K562 (cell line): ENCODE data around the gene KCNK7. TPM values are rescaled to one million over a fixed set of nuclear protein-coding genes. Genes with fewer than 3 reads are reported as not detected.

Experiments used
- BMI1 ChIP-seq: fragments of 150-350 bp; IDR thresholded peaks from 2 replicates; pipeline ENCODE4 v1.6.1; 2014; ENCODE audit warnings: low read length
- CREBBP ChIP-seq: IDR thresholded peaks from one replicate; pipeline ENCODE4 v1.6.1; 2012; ENCODE audit warnings: low read depth, mild to moderate bottlenecking, control low read depth, inconsistent platforms, low read length
- NCOA2 ChIP-seq, 2 experiments: fragments of 450-650 bp; IDR thresholded peaks; 2 replicates each; pipeline ENCODE4 v1.6.1; 2018; ENCODE audit warnings: mild to moderate bottlenecking in 2 of 2, moderate library complexity in 1 of 2; ENCODE audit not compliant: partially characterized antibody in 2 of 2
- WHSC1 ChIP-seq: IDR thresholded peaks from one replicate; pipeline ENCODE4 v1.6.1; 2012; ENCODE audit warnings: low read length, control low read depth, inconsistent platforms
- XRCC4 ChIP-seq: IDR thresholded peaks from one replicate; pipeline ENCODE4 v1.6.1; 2011; ENCODE audit not compliant: insufficient read depth, insufficient read length; ENCODE audit errors: extremely low read depth
- ZSCAN32 ChIP-seq: fragments of 450-650 bp; formaldehyde crosslinking; IDR thresholded peaks from 2 replicates; pipeline ENCODE4 v1.4.0; 2020; ENCODE audit warnings: mild to moderate bottlenecking, moderate library complexity
- polyA plus RNA-seq, 8 experiments: library from polyadenylated mRNA; depleted of rRNA in 4 of 8; stranded (reverse) in 5 of 8; unstranded in 3 of 8; fragments of >200 nt; fragmentation: Nextera tagmentation in 2 of 8; fragmentation: Illumina TruSeq in 1 of 8; extraction: Ambion mirVana in 2 of 8; extraction: Trizol in 1 of 8; gene quantifications; 2 replicates each; pipeline versions ENCODE4 v1.2.1 to v1.2.3, GENCODE V29; 2011 to 2014; ENCODE audit warnings: inconsistent platforms in 1 of 8, missing spikeins in 1 of 8
- total RNA-seq, 7 experiments: library from RNA; depleted of rRNA in 6 of 7; stranded (reverse); fragments of >200 nt in 6 of 7; fragmentation: Illumina TruSeq in 2 of 7; extraction: Trizol in 2 of 7; gene quantifications; 2 replicates each; pipeline versions ENCODE4 v1.2.1 to v1.2.3, GENCODE V29; 2011 to 2021; ENCODE audit warnings: low replicate concordance in 1 of 7
- TF ChIP-seq, protein P1 (sequence below): fragments of 450-650 bp; IDR thresholded peaks from 2 replicates; pipeline ENCODE4 v1.6.1; 2016; ENCODE audit warnings: mild to moderate bottlenecking, moderate library complexity
- TF ChIP-seq, protein P2 (sequence below): sonication (generic); formaldehyde crosslinking; IDR thresholded peaks from 2 replicates; pipeline ENCODE4 v1.8.0; 2022; ENCODE audit warnings: missing genetic modification reagents, mild to moderate bottlenecking, moderate library complexity, borderline replicate concordance
- TF ChIP-seq, protein P3 (sequence below): fragments of 450-650 bp; formaldehyde crosslinking; IDR thresholded peaks from 2 replicates; pipeline ENCODE4 v1.4.0; 2022; ENCODE audit warnings: missing genetic modification characterization
- TF ChIP-seq, protein P4 (sequence below), 3 experiments: fragments of 200-800 bp in 1 of 3; sonication (Bioruptor generic) in 1 of 3; sonication (generic) in 1 of 3; formaldehyde crosslinking in 1 of 3; IDR thresholded peaks; 2 replicates each; pipeline versions ENCODE4 v1.6.1 to v1.8.0; 2016 to 2022; ENCODE audit warnings: mild to moderate bottlenecking in 2 of 3, missing compliant biosample characterization in 2 of 3, missing genetic modification characterization in 2 of 3, missing genetic modification reagents in 1 of 3

KCNK7 gene
- total and polyA plus RNA-seq, 9 of the 15 experiments (the other 6 are each of a cell fraction or from before 2014, with no cell fraction given): 0.07 to 0.40 TPM; not detected in 7

DNA sequence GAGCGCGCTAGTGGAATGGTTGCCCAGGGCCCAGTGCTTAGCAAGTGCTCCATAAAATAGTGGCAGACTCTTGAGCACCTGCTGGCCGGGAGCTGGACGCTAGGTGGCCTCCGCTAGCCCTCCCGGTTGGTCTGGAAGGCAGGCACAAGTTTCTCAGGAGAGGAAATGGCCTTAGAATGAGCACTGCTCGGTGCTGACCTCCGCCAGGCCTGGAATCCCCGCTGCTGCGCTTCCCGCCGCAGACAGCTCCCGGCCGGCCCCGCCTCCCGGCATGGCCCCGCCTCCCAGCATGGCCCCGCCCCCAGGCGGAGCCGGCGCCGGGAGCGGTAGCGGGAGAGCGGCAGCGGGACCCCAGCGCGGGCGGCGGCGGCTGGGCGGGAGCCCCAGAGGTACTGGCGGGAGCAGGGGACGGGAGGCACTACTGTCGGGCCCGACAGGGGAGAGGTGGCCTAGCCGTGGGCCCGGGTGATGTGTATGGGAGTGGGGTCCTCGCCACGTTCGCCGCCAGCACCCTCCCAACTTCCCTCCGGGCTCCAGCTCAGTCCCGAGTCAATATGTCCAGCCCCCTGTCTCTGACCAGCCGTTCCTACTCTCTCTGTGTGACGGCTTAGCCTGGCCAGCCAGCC is 42.3 kb upstream of the KCNK7 start, which contains the start of gene SIPA1 (continued):
- TF ChIP-seq, protein P1, sequence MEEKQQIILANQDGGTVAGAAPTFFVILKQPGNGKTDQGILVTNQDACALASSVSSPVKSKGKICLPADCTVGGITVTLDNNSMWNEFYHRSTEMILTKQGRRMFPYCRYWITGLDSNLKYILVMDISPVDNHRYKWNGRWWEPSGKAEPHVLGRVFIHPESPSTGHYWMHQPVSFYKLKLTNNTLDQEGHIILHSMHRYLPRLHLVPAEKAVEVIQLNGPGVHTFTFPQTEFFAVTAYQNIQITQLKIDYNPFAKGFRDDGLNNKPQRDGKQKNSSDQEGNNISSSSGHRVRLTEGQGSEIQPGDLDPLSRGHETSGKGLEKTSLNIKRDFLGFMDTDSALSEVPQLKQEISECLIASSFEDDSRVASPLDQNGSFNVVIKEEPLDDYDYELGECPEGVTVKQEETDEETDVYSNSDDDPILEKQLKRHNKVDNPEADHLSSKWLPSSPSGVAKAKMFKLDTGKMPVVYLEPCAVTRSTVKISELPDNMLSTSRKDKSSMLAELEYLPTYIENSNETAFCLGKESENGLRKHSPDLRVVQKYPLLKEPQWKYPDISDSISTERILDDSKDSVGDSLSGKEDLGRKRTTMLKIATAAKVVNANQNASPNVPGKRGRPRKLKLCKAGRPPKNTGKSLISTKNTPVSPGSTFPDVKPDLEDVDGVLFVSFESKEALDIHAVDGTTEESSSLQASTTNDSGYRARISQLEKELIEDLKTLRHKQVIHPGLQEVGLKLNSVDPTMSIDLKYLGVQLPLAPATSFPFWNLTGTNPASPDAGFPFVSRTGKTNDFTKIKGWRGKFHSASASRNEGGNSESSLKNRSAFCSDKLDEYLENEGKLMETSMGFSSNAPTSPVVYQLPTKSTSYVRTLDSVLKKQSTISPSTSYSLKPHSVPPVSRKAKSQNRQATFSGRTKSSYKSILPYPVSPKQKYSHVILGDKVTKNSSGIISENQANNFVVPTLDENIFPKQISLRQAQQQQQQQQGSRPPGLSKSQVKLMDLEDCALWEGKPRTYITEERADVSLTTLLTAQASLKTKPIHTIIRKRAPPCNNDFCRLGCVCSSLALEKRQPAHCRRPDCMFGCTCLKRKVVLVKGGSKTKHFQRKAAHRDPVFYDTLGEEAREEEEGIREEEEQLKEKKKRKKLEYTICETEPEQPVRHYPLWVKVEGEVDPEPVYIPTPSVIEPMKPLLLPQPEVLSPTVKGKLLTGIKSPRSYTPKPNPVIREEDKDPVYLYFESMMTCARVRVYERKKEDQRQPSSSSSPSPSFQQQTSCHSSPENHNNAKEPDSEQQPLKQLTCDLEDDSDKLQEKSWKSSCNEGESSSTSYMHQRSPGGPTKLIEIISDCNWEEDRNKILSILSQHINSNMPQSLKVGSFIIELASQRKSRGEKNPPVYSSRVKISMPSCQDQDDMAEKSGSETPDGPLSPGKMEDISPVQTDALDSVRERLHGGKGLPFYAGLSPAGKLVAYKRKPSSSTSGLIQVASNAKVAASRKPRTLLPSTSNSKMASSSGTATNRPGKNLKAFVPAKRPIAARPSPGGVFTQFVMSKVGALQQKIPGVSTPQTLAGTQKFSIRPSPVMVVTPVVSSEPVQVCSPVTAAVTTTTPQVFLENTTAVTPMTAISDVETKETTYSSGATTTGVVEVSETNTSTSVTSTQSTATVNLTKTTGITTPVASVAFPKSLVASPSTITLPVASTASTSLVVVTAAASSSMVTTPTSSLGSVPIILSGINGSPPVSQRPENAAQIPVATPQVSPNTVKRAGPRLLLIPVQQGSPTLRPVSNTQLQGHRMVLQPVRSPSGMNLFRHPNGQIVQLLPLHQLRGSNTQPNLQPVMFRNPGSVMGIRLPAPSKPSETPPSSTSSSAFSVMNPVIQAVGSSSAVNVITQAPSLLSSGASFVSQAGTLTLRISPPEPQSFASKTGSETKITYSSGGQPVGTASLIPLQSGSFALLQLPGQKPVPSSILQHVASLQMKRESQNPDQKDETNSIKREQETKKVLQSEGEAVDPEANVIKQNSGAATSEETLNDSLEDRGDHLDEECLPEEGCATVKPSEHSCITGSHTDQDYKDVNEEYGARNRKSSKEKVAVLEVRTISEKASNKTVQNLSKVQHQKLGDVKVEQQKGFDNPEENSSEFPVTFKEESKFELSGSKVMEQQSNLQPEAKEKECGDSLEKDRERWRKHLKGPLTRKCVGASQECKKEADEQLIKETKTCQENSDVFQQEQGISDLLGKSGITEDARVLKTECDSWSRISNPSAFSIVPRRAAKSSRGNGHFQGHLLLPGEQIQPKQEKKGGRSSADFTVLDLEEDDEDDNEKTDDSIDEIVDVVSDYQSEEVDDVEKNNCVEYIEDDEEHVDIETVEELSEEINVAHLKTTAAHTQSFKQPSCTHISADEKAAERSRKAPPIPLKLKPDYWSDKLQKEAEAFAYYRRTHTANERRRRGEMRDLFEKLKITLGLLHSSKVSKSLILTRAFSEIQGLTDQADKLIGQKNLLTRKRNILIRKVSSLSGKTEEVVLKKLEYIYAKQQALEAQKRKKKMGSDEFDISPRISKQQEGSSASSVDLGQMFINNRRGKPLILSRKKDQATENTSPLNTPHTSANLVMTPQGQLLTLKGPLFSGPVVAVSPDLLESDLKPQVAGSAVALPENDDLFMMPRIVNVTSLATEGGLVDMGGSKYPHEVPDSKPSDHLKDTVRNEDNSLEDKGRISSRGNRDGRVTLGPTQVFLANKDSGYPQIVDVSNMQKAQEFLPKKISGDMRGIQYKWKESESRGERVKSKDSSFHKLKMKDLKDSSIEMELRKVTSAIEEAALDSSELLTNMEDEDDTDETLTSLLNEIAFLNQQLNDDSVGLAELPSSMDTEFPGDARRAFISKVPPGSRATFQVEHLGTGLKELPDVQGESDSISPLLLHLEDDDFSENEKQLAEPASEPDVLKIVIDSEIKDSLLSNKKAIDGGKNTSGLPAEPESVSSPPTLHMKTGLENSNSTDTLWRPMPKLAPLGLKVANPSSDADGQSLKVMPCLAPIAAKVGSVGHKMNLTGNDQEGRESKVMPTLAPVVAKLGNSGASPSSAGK: no peak
- TF ChIP-seq CREBBP (no peak), ZSCAN32 (peak; percentile 35; the same call in 1 of the 2 replicates), XRCC4 (no peak), NCOA2 (IDR thresholded peaks at IDR 0.05; ENCODE audit: partially characterized antibody in 2 of 2) (no peak), WHSC1 (no peak), BMI1 (no peak)
- TF ChIP-seq, protein P2, sequence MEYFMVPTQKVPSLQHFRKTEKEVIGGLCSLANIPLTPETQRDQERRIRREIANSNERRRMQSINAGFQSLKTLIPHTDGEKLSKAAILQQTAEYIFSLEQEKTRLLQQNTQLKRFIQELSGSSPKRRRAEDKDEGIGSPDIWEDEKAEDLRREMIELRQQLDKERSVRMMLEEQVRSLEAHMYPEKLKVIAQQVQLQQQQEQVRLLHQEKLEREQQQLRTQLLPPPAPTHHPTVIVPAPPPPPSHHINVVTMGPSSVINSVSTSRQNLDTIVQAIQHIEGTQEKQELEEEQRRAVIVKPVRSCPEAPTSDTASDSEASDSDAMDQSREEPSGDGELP (CRISPR knock-in tag): no peak; the same call in 1 of the 2 replicates
- TF ChIP-seq, protein P3, sequence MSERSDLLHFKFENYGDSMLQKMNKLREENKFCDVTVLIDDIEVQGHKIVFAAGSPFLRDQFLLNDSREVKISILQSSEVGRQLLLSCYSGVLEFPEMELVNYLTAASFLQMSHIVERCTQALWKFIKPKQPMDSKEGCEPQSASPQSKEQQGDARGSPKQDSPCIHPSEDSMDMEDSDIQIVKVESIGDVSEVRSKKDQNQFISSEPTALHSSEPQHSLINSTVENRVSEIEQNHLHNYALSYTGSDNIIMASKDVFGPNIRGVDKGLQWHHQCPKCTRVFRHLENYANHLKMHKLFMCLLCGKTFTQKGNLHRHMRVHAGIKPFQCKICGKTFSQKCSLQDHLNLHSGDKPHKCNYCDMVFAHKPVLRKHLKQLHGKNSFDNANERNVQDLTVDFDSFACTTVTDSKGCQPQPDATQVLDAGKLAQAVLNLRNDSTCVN (CRISPR knock-in tag): no peak
- TF ChIP-seq, protein P4, sequence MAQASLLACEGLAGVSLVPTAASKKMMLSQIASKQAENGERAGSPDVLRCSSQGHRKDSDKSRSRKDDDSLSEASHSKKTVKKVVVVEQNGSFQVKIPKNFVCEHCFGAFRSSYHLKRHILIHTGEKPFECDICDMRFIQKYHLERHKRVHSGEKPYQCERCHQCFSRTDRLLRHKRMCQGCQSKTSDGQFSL (CRISPR knock-in tag; IDR thresholded peaks at IDR 0.05): no peak
- TF ChIP-seq, protein P4 (tag; IDR thresholded peaks at IDR 0.05): no peak
